ENCODE data around the gene SPEF2.

SPEF2 gene

DNA sequence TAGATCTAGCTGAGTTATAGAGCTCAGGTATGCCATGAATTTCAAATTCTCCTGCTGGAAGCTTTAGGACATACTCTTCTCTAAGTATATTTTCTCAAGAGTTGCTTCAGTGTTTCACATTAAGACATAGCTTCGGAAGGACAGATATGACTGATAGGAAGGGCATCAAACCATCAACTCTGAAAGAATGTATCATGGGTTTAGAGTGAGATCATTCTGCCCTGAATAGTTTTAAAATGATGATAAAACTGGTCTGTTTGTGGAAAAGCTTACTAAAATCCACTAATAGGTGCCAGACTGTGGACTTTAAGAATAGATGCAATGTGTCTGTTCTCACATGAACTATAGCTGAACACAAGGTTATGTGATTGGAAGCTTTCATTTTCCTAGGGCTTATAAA is 8.4 kb downstream of the SPEF2 start:
- Histone ChIP-seq H3K4me2 (ENCODE audit: low read length) (no peak overlapping the region), H3K9me3 (ENCODE audit: low read length) (no peaks in the 10 kb centered on the region), H3K27ac (ENCODE audit: low read depth, low read length, poor library complexity, severe bottlenecking) (no peak overlapping the region), H2AFZ (ENCODE audit: low read length) (no peak overlapping the region), H4K20me1 (ENCODE audit: insufficient read depth, low read length) (no peaks in the 10 kb centered on the region), H3K79me2 (ENCODE audit: insufficient read depth, low read length) (no peaks in the 10 kb centered on the region), H3K9me2 (ENCODE audit: low read depth, low read length) (no peaks in the 10 kb centered on the region), H3K27me3 (ENCODE audit: insufficient read depth, low read length) (0 out of 2 replicates have a peak, but pooled peaks cover 3% of the 10 kb centered on the region), H3K9ac (ENCODE audit: low read length) (no peak overlapping the region), H3K36me3 (ENCODE audit: insufficient read depth, low read length) (no peaks in the 10 kb centered on the region), H3K4me3 (ENCODE audit: low read depth, low read length, poor library complexity, severe bottlenecking) (no peak overlapping the region), H3F3A (ENCODE audit: insufficient read depth, low read length) (no peaks in the 10 kb centered on the region), H3K4me1 (ENCODE audit: insufficient read depth, low read length, severe bottlenecking) (no peaks in the 10 kb centered on the region)
- TF ChIP-seq, protein P1, sequence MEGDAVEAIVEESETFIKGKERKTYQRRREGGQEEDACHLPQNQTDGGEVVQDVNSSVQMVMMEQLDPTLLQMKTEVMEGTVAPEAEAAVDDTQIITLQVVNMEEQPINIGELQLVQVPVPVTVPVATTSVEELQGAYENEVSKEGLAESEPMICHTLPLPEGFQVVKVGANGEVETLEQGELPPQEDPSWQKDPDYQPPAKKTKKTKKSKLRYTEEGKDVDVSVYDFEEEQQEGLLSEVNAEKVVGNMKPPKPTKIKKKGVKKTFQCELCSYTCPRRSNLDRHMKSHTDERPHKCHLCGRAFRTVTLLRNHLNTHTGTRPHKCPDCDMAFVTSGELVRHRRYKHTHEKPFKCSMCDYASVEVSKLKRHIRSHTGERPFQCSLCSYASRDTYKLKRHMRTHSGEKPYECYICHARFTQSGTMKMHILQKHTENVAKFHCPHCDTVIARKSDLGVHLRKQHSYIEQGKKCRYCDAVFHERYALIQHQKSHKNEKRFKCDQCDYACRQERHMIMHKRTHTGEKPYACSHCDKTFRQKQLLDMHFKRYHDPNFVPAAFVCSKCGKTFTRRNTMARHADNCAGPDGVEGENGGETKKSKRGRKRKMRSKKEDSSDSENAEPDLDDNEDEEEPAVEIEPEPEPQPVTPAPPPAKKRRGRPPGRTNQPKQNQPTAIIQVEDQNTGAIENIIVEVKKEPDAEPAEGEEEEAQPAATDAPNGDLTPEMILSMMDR (IDR thresholded peaks at IDR 0.05; ENCODE audit: low read length), result no peak
- no peak for TF ChIP-seq EZH2 (IDR thresholded peaks at IDR 0.05; ENCODE audit: borderline replicate concordance, low read length)

DNA sequence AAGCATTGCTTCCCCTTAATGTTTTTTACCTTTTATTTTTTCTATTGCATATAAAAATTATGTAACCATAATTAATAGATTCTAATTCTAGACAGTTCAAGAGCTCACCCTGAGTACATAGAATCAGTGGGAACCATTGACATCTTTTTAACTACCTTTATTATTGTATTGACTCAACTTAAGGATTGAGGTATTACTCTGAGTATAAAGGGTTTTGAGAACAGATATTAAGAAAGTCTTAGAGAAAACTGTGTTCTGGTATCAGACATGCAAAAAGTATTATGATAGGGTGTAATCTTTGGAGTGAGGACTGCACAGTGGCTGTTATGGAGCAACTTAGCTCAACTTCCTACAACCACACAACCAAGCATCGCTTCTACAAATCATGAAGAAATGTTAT is 8.9 kb downstream of the SPEF2 start:
- H3K4me2 ChIP-seq (ENCODE audit: low read length), result no peak overlapping the region
- H3K4me3 ChIP-seq (ENCODE audit: low read depth, low read length, poor library complexity, severe bottlenecking), result no peak overlapping the region
- no peaks in the 10 kb centered on the region for H3K4me1 ChIP-seq (ENCODE audit: insufficient read depth, low read length, severe bottlenecking)
- no peak overlapping the region for H3K27ac ChIP-seq (ENCODE audit: low read depth, low read length, poor library complexity, severe bottlenecking)
- H3K27me3 ChIP-seq (ENCODE audit: insufficient read depth, low read length), result 0 out of 2 replicates have a peak, but pooled peaks cover 3% of the 10 kb centered on the region
- no peaks in the 10 kb centered on the region for H3K79me2 ChIP-seq (ENCODE audit: insufficient read depth, low read length)
- H4K20me1 ChIP-seq (ENCODE audit: insufficient read depth, low read length), result no peaks in the 10 kb centered on the region
- H3K9me3 ChIP-seq (ENCODE audit: low read length), result no peaks in the 10 kb centered on the region
- no peaks in the 10 kb centered on the region for H3F3A ChIP-seq (ENCODE audit: insufficient read depth, low read length)
- H2AFZ ChIP-seq (ENCODE audit: low read length), result no peak overlapping the region
- no peaks in the 10 kb centered on the region for H3K36me3 ChIP-seq (ENCODE audit: insufficient read depth, low read length)
- TF ChIP-seq, protein P1 (IDR thresholded peaks at IDR 0.05; ENCODE audit: low read length), result no peak
- no peak for TF ChIP-seq EZH2 (IDR thresholded peaks at IDR 0.05; ENCODE audit: borderline replicate concordance, low read length)
- no peaks in the 10 kb centered on the region for H3K9me2 ChIP-seq (ENCODE audit: low read depth, low read length)
- no peak overlapping the region for H3K9ac ChIP-seq (ENCODE audit: low read length)

DNA sequence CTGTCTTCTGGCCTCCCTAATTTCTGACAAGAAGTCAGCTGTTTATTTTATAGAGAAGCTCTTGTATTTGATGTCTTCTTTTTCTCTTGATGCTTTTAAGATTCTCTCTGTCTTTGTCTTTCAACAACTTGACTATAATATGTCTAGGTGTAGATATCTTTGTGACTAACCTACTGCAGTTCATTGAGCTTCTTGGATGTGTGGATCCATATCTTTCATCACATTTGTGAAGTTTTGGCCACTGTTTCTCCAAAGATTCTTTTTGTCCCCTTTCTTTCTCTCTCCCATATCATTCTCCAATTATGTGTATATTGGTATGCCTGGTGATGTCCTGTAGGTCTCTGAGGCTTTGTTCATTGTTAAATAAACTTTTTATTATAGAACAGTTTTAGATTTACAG is 16.7 kb downstream of the SPEF2 start:
- Histone ChIP-seq H3K79me2 (ENCODE audit: insufficient read depth, low read length) (no peaks in the 10 kb centered on the region), H3F3A (ENCODE audit: insufficient read depth, low read length) (no peaks in the 10 kb centered on the region; the same call in 1 of the 2 replicates), H3K36me3 (ENCODE audit: insufficient read depth, low read length) (no peaks in the 10 kb centered on the region; the same call in 1 of the 2 replicates), H3K9ac (ENCODE audit: low read length) (no peak overlapping the region), H3K9me3 (ENCODE audit: low read length) (peaks cover 13% of the 10 kb centered on the region), H2AFZ (ENCODE audit: low read length) (no peak overlapping the region), H3K27ac (ENCODE audit: low read depth, low read length, poor library complexity, severe bottlenecking) (no peak overlapping the region), H3K4me3 (ENCODE audit: low read depth, low read length, poor library complexity, severe bottlenecking) (no peak overlapping the region), H3K4me2 (ENCODE audit: low read length) (no peak overlapping the region), H3K27me3 (ENCODE audit: insufficient read depth, low read length) (no peaks in the 10 kb centered on the region), H3K4me1 (ENCODE audit: insufficient read depth, low read length, severe bottlenecking) (no peaks in the 10 kb centered on the region), H4K20me1 (ENCODE audit: insufficient read depth, low read length) (no peaks in the 10 kb centered on the region), H3K9me2 (ENCODE audit: low read depth, low read length) (no peaks in the 10 kb centered on the region)
- TF ChIP-seq EZH2 (IDR thresholded peaks at IDR 0.05; ENCODE audit: borderline replicate concordance, low read length), result no peak
- TF ChIP-seq, protein P1 (IDR thresholded peaks at IDR 0.05; ENCODE audit: low read length), result no peak
